Panc1 (cell line): ENCODE measurements around the gene ARL15. TPM values are rescaled to one million over a fixed set of nuclear protein-coding genes. Genes with fewer than 3 reads are reported as not detected.

Experiments
- ATAC-seq: fragments of 200-7000 bp; cut with Tn5 transposase; 2 replicates; pipeline ENCODE4 v1.9.1; 2020; ENCODE audit warnings: mild to moderate bottlenecking, moderate library complexity
- BruUV-seq: library from RNA; stranded (reverse); fragments of 400-500 nt; replicated peaks from 2 replicates; lab custom pipeline; 2021; lab: Mats Ljungman, UMichigan
- CTCF ChIA-PET: fragments of 300-600 bp; sonication (Branson Sonifier 250); formaldehyde crosslinking; loops from one replicate; lab custom pipeline; 2022; ENCODE audit warnings: antibody characterized with exemption; lab: Charles Lee
- POLR2A ChIA-PET: fragments of 300-600 bp; sonication (Branson Sonifier 250); formaldehyde crosslinking; loops from one replicate; lab custom pipeline; 2022; ENCODE audit warnings: antibody characterized with exemption; lab: Charles Lee
- DNase-seq: peaks from one replicate; pipeline ENCODE4 v3.0.0-alpha.2; 2010; ENCODE audit warnings: low read depth, low spot score
- H3K27ac ChIP-seq: 2 replicates; pipeline ENCODE4 v1.5.1; 2011; ENCODE audit warnings: mild to moderate bottlenecking, low read length, inconsistent platforms
- H3K27me3 ChIP-seq: fragments of 200-500 bp; sonication (Bioruptor generic); 2 replicates; pipeline ENCODE4 v1.6.0; 2014; ENCODE audit warnings: low read length, inconsistent platforms; ENCODE audit not compliant: control insufficient read depth, insufficient read depth
- H3K36me3 ChIP-seq: fragments of 200-500 bp; sonication (Bioruptor generic); 2 replicates; pipeline ENCODE4 v1.5.1; 2014; ENCODE audit warnings: inconsistent platforms, mild to moderate bottlenecking, low read length, moderate library complexity; ENCODE audit not compliant: control insufficient read depth, insufficient read depth
- H3K4me1 ChIP-seq: 2 replicates; pipeline ENCODE4 v1.5.1; 2011; ENCODE audit warnings: inconsistent platforms, mild to moderate bottlenecking, low read length, moderate library complexity; ENCODE audit not compliant: control insufficient read depth, insufficient read depth
- H3K4me3 ChIP-seq, 2 experiments: 2 replicates each; pipeline ENCODE4 v1.5.1; 2011 to 2012; ENCODE audit warnings: low read depth in 2 of 2, low read length in 2 of 2, mild to moderate bottlenecking in 2 of 2, inconsistent platforms in 1 of 2, moderate library complexity in 1 of 2
- H3K9me3 ChIP-seq: fragments of 200-500 bp; sonication (Bioruptor generic); 2 replicates; pipeline ENCODE4 v1.5.1; 2014; ENCODE audit warnings: low read depth, mild to moderate bottlenecking, inconsistent platforms, low read length, moderate library complexity; ENCODE audit not compliant: control insufficient read depth, insufficient read depth
- CTCF ChIP-seq: fragments of 450-650 bp; IDR thresholded peaks from 2 replicates; pipeline ENCODE4 v1.5.1; 2017; ENCODE audit warnings: mild to moderate bottlenecking
- POLR2AphosphoS5 ChIP-seq: IDR thresholded peaks from 2 replicates; pipeline ENCODE4 v1.6.1; 2012; ENCODE audit warnings: mild to moderate bottlenecking, low read depth, low read length, moderate library complexity
- REST ChIP-seq, 2 experiments: IDR thresholded peaks; 2 replicates each; pipeline ENCODE4 v1.6.1; 2011 to 2012; ENCODE audit warnings: low read depth in 2 of 2, control low read depth in 1 of 2, low read length in 1 of 2, mild to moderate bottlenecking in 1 of 2, moderate library complexity in 1 of 2; ENCODE audit not compliant: insufficient read depth in 1 of 2
- SIN3A ChIP-seq: IDR thresholded peaks from 2 replicates; pipeline ENCODE4 v1.6.1; 2012; ENCODE audit warnings: low read depth, mild to moderate bottlenecking, low read length, moderate library complexity, borderline replicate concordance; ENCODE audit not compliant: insufficient read depth
- TCF7L2 ChIP-seq: IDR thresholded peaks from 2 replicates; pipeline ENCODE4 v1.6.1; 2011; ENCODE audit warnings: mild to moderate bottlenecking, low read depth, low read length, inconsistent platforms
- in situ Hi-C: cut with HindIII; loops from 2 replicates; pipeline ENCODE4 v1.10.0; 2016; ENCODE audit warnings: low sequenced_read_pairs, low pct_unique_long_range_greater_than_20kb
- intact Hi-C: fragments of 100-400 bp; cut with micrococcal nuclease; formaldehyde crosslinking; loops from one replicate; pipeline ENCODE4 v1.10.0; 2022; ENCODE audit not compliant: unreplicated experiment
- total RNA-seq: library from RNA; stranded (reverse); gene quantifications from one replicate; pipeline ENCODE4 v1.2.1, GENCODE V29; 2021; ENCODE audit not compliant: unreplicated experiment

ARL15 gene
- total RNA-seq, 1 experiment from 2014 or later = 16.5 TPM

- intact Hi-C loops = no loop called here
- H3K36me3 ChIP-seq = no peaks in the 10 kb centered on the region
- in situ Hi-C loops = no loop called here
- H3K27me3 ChIP-seq = no peaks in the 10 kb centered on the region
- H3K27ac ChIP-seq = no peak overlapping the region
- H3K9me3 ChIP-seq = no peaks in the 10 kb centered on the region
- BruUV-seq = no TSS peak
- ChIA-PET CTCF (no interaction called here), POLR2A (no interaction called here)
- DNase-seq (no peak), ATAC-seq (no peak)
- no peaks in the 10 kb centered on the region for H3K4me1 ChIP-seq
- no peak overlapping the region for H3K4me3 ChIP-seq
- TF ChIP-seq POLR2AphosphoS5 (no peak), TCF7L2 (no peak), REST (IDR thresholded peaks at IDR 0.05; ENCODE audit: insufficient read depth in 1 of 2, low read depth in 2 of 2, low read length in 1 of 2) (no peak), SIN3A (no peak), CTCF (no peak)
Measured at GRCh38 chr5:54301220-54301619, 9.2 kb downstream of the ARL15 start.

GRCh38 chr5:54298947-54299346 lies 11.4 kb downstream of the ARL15 start:
- POLR2A ChIA-PET = interaction anchor here (0.6 kb wide), 1 partner anchor 54 kb away, joined by 3 read pairs; no protein-coding TSS in a partner anchor
- TF ChIP-seq TCF7L2 = no peak
- no peak for TF ChIP-seq POLR2AphosphoS5
- no peak for DNase-seq
- H3K36me3 ChIP-seq = no peaks in the 10 kb centered on the region
- BruUV-seq = no TSS peak
- H3K4me1 ChIP-seq = 0 out of 2 replicates have a peak, but pooled peaks cover 3% of the 10 kb centered on the region
- in situ Hi-C loops (no loop called here), intact Hi-C loops (no loop called here)
- CTCF ChIA-PET = no interaction called here
- no peaks in the 10 kb centered on the region for H3K27me3 ChIP-seq
- no peak overlapping the region for H3K4me3 ChIP-seq
- H3K9me3 ChIP-seq = no peaks in the 10 kb centered on the region
- no peak for ATAC-seq
- H3K27ac ChIP-seq = no peak overlapping the region

- ATAC-seq = peak; percentile 68; the same call in 1 of the 2 replicates
- CTCF ChIA-PET = no interaction called here
- in situ Hi-C loops = no loop called here
- no peak for DNase-seq
- peaks cover 3% of the 10 kb centered on the region; the same call in 1 of the 2 replicates for H3K4me1 ChIP-seq
- intact Hi-C loops = no loop called here
- no peaks in the 10 kb centered on the region for H3K36me3 ChIP-seq
- no peaks in the 10 kb centered on the region for H3K27me3 ChIP-seq
- POLR2A ChIA-PET = no interaction called here
- no peak overlapping the region for H3K27ac ChIP-seq
- H3K4me3 ChIP-seq = no peak overlapping the region
- no peak for TF ChIP-seq REST (IDR thresholded peaks at IDR 0.05; ENCODE audit: insufficient read depth in 1 of 2, low read depth in 2 of 2, low read length in 1 of 2)
- no peak for TF ChIP-seq TCF7L2
- TF ChIP-seq CTCF = no peak
- TF ChIP-seq SIN3A = no peak
- no TSS peak for BruUV-seq
- no peaks in the 10 kb centered on the region for H3K9me3 ChIP-seq
Measured at GRCh38 chr5:54296386-54296785, 14.0 kb downstream of the ARL15 start.
